ENCODE measurements around the gene TCEANC.

The TCEANC gene

GRCh38 chrX:13697976-13698375 lies 45.0 kb downstream of the TCEANC start:
- no peak for DNase-seq (ENCODE audit: low read depth)
- no peak for TF ChIP-seq CTCF (conservative IDR thresholded peaks at IDR 0.05; ENCODE audit: low read length)
- H3K4me3 ChIP-seq (ENCODE audit: low read length) = no peak overlapping the region

- H3K4me3 ChIP-seq (ENCODE audit: low read length) = no peak overlapping the region
- no peak for TF ChIP-seq CTCF (conservative IDR thresholded peaks at IDR 0.05; ENCODE audit: low read length)
- DNase-seq (ENCODE audit: low read depth) = no peak
Measured at GRCh38 chrX:13698432-13698831, 45.5 kb downstream of the TCEANC start.

GRCh38 chrX:13699183-13699826 lies 46.4 kb downstream of the TCEANC start:
- TF ChIP-seq CTCF (conservative IDR thresholded peaks at IDR 0.05; ENCODE audit: low read length) = no peak
- DNase-seq (ENCODE audit: low read depth) = no peak
- H3K4me3 ChIP-seq (ENCODE audit: low read length) = no peak overlapping the region

- no peak for DNase-seq (ENCODE audit: low read depth)
- TF ChIP-seq CTCF (conservative IDR thresholded peaks at IDR 0.05; ENCODE audit: low read length) = no peak
- H3K4me3 ChIP-seq (ENCODE audit: low read length) = no peak overlapping the region
Measured at GRCh38 chrX:13700380-13700779, 47.4 kb downstream of the TCEANC start.

GRCh38 chrX:13702111-13702789 lies 49.3 kb downstream of the TCEANC start:
- TF ChIP-seq CTCF (conservative IDR thresholded peaks at IDR 0.05; ENCODE audit: low read length) = no peak

GRCh38 chrX:13703135-13703534 lies 50.2 kb downstream of the TCEANC start:
- H3K4me3 ChIP-seq (ENCODE audit: low read length) = no peak overlapping the region
- no peak for DNase-seq (ENCODE audit: low read depth)
- TF ChIP-seq CTCF (conservative IDR thresholded peaks at IDR 0.05; ENCODE audit: low read length) = no peak

More at GRCh38 chrX:13702111-13702789, 49.3 kb downstream of the TCEANC start:
- no peak overlapping the region for H3K4me3 ChIP-seq (ENCODE audit: low read length)
- DNase-seq (ENCODE audit: low read depth) = no peak

- DNase-seq (ENCODE audit: low read depth) = no peak
- no peak for TF ChIP-seq CTCF (conservative IDR thresholded peaks at IDR 0.05; ENCODE audit: low read length)
- H3K4me3 ChIP-seq (ENCODE audit: low read length) = no peak overlapping the region
Measured at GRCh38 chrX:13703589-13703988, 50.6 kb downstream of the TCEANC start.

All from AG10803 (cell line).